Measurements from ENCODE around the gene RFC4.

Gene RFC4

DNA sequence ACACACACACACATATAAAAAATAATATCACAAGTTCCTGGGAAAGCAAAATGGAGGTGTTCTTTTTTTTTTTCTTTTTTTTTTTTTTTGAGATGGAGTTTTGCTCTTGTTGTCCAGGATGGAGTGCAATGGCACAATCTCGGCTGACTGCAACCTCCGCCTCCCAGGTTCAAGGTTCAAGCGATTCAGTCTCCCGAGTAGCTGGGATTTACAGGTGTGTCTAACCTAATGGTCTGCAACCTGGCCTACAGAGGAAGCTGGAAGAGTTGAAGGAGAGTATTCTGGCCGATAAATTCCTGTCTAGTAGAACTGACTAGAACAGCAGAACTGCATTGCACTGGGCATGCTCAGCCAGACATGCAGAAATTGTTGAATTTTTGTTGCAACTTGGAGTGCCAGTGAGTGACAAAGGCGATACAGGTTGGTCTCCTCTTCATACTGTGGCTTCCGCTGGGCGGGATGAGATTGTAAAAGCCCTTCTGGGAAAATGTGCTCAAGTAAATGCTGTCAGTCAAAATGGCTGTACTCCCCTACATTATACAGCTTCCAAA, 45.3 kb downstream of the RFC4 start:
- in situ Hi-C loops (cut with HindIII; ENCODE audit: low sequenced_read_pairs) = no loop called here
- DNase-seq (ENCODE audit: low read depth) = no peak
- TF ChIP-seq CTCF (IDR thresholded peaks at IDR 0.05; ENCODE audit: low read depth, low read length, missing control alignments) = no peak
- H3K4me3 ChIP-seq (ENCODE audit: low read depth, low read length) = no peak overlapping the region

GRCh38 chr3:186760141-186760833, 46.0 kb downstream of the RFC4 start:
- no peak for TF ChIP-seq CTCF (IDR thresholded peaks at IDR 0.05; ENCODE audit: low read depth, low read length, missing control alignments)

DNA sequence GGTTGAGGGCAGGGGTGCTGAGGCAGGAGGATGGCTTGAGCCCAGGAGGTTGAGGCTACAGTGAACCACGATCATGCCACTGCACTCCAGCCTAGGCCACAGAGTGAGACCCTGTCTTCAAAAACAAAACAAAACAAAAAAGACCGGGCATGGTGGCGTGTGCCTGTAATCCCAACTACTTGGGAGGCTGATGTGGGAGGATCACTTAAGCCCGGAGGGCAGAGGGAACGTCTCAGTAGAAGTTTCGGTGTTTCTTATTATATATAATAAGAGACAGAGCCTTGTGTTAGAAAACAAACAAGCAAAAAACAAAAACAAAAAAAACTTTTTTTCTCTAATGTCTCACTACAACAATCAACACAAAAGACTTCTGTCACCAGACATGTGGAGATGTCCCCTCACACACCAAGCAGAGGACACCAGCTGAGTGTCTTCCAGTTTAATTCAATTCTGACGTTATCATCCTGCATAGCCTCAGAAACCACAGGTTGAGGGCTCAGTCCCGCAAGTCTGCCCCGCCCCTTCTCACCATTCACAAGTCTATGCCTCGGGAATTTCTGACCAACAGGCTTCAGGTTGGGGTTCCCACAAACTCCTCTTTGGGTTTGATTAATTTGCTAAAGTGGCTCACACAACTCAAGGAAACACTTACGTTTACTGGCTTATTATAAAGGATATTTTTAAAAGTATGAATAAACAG, 46.9 kb downstream of the RFC4 start:
- no peak overlapping the region for H3K4me3 ChIP-seq (ENCODE audit: low read depth, low read length)
- no peak for DNase-seq (ENCODE audit: low read depth)
- TF ChIP-seq CTCF (IDR thresholded peaks at IDR 0.05; ENCODE audit: low read depth, low read length, missing control alignments) = no peak
- in situ Hi-C loops (cut with HindIII; ENCODE audit: low sequenced_read_pairs) = no loop called here

More at GRCh38 chr3:186760141-186760833, 46.0 kb downstream of the RFC4 start:
- in situ Hi-C loops (cut with HindIII; ENCODE audit: low sequenced_read_pairs) = no loop called here
- H3K4me3 ChIP-seq (ENCODE audit: low read depth, low read length) = no peak overlapping the region
- no peak for DNase-seq (ENCODE audit: low read depth)

DNA sequence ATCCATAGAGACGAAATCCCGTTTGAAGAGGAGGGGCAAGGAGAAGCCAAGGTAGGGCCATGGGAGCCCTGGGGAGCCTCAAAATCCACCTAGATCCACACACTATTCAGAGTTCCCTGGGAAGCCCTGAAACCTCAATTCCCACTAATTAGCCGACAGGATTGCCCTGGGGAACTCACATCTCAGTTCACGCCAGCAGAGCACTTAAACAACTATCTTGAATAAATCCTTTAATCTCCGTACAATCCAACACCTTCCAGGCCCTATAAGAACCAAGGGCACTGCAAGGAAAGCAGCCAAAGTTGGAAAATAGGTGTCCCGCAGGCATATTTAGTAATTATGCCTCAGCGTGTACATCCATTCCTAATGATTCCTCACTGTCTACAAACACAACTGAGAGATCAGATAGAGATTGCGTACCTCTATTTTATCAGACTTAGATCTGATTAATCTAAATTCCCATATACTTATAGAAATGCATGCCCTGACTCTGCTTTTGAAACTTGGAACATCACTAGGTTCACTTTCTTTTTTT, 48.5 kb downstream of the RFC4 start:
- no peak for DNase-seq (ENCODE audit: low read depth)
- no peak overlapping the region for H3K4me3 ChIP-seq (ENCODE audit: low read depth, low read length)
- in situ Hi-C loops (cut with HindIII; ENCODE audit: low sequenced_read_pairs) = no loop called here
- TF ChIP-seq CTCF (IDR thresholded peaks at IDR 0.05; ENCODE audit: low read depth, low read length, missing control alignments) = no peak

DNA sequence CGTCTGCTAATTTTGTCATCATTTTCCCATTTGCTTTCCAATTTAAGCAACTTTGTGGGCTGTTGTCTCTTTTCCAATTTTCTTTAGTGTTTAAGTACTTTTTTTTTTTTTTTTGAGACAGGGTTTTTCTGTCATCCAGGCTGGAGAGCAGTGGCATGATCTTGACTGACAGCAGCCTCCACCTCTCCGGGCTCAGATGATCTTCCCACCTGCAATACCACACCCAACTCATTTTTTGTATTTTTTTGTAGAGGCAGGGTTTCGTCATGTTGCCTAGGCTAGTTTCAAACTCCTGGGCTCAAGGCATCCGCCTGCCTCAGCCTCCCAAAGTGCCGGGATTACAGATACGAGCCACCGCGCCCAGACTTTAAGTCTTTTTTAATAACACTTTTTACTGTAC, 49.1 kb downstream of the RFC4 start:
- TF ChIP-seq CTCF (IDR thresholded peaks at IDR 0.05; ENCODE audit: low read depth, low read length, missing control alignments) = no peak
- in situ Hi-C loops (cut with HindIII; ENCODE audit: low sequenced_read_pairs) = no loop called here
- no peak for DNase-seq (ENCODE audit: low read depth)

GRCh38 chr3:186754871-186755270, 51.4 kb downstream of the RFC4 start:
- TF ChIP-seq CTCF (IDR thresholded peaks at IDR 0.05; ENCODE audit: low read depth, low read length, missing control alignments) = no peak
- no peak overlapping the region for H3K4me3 ChIP-seq (ENCODE audit: low read depth, low read length)
- DNase-seq (ENCODE audit: low read depth) = no peak
- in situ Hi-C loops (cut with HindIII; ENCODE audit: low sequenced_read_pairs) = no loop called here

More for the DNA sequence above, 49.1 kb downstream of the RFC4 start:
- no peak overlapping the region for H3K4me3 ChIP-seq (ENCODE audit: low read depth, low read length)
